Gastroesophageal sphincter (tissue), 4 donors: Measurements from ENCODE around the gene NDFIP1. TPM values are rescaled to one million over a fixed set of nuclear protein-coding genes. Genes with fewer than 3 reads are reported as not detected.

Source experiments
- ATAC-seq: fragments of 150-250 bp; one replicate; pipeline ENCODE4 v1.9.1; 2016; ENCODE audit warnings: mild to moderate bottlenecking, moderate library complexity
- H3K27ac ChIP-seq, 4 donors: fragments of 200-600 bp; sonication (generic) in 3 of 4; 1 replicate in 3 of 4; 2 replicates in 1 of 4; pipeline ENCODE4 v1.5.1; 2016 to 2019
- H3K27me3 ChIP-seq: fragments of 200-600 bp; sonication (generic); one replicate; pipeline ENCODE4 v1.5.1; 2019
- H3K36me3 ChIP-seq, 2 donors: fragments of 200-600 bp; sonication (generic); one replicate each; pipeline ENCODE4 v1.5.1; 2019; ENCODE audit warnings: control low read depth in 1 of 2
- H3K4me1 ChIP-seq, 3 donors: fragments of 200-600 bp; sonication (generic); 1 replicate in 2 of 3; 2 replicates in 1 of 3; pipeline ENCODE4 v1.5.1; 2016 to 2019; ENCODE audit warnings: control low read depth in 2 of 3
- H3K4me3 ChIP-seq, 2 donors: fragments of 200-600 bp; sonication (generic); one replicate each; pipeline ENCODE4 v1.5.1; 2019; ENCODE audit warnings: mild to moderate bottlenecking in 1 of 2, moderate library complexity in 1 of 2
- H3K9me3 ChIP-seq, 3 donors: fragments of 200-600 bp; sonication (generic); one replicate each; pipeline ENCODE4 v1.5.1; 2017 to 2019; ENCODE audit warnings: control low read depth in 2 of 3
- CTCF ChIP-seq, 4 experiments: fragments of 200-600 bp in 2 of 4; fragments of 450-650 bp in 2 of 4; sonication (generic) in 1 of 4; IDR thresholded peaks; one replicate each; pipeline ENCODE4 v1.5.1; 2017 to 2019; ENCODE audit warnings: antibody characterized with exemption in 4 of 4, mild to moderate bottlenecking in 2 of 4, moderate library complexity in 2 of 4
- EP300 ChIP-seq: sonication (generic); formaldehyde crosslinking; IDR thresholded peaks from one replicate; pipeline ENCODE4 v1.6.1; 2017; ENCODE audit warnings: antibody characterized with exemption, mild to moderate bottlenecking
- POLR2A ChIP-seq, 2 donors: fragments of 450-650 bp; IDR thresholded peaks; one replicate each; pipeline ENCODE4 v1.6.1; 2017; ENCODE audit warnings: antibody characterized with exemption in 2 of 2, mild to moderate bottlenecking in 2 of 2, moderate library complexity in 1 of 2
- POLR2AphosphoS5 ChIP-seq: sonication (generic); formaldehyde crosslinking; IDR thresholded peaks from one replicate; pipeline ENCODE4 v1.6.1; 2017; ENCODE audit warnings: antibody characterized with exemption
- WGBS, 2 donors: methylation state at CpG; one replicate each; pipeline ENCODE4 v1.1.5; 2018; ENCODE audit warnings: low coverage in 1 of 2; 5-methylcytosine and 5-hydroxymethylcytosine counted together
- total RNA-seq, 4 donors: library from RNA; depleted of rRNA; stranded (reverse); fragments of >200 nt; gene quantifications; one replicate each; pipeline ENCODE4 v1.1.0, GENCODE V29; 2016

NDFIP1 gene
- total RNA-seq, 4 donors from 2014 or later: 62.4 to 86.7 (median 81.6) TPM

GRCh38 chr5:142170254-142170953, 61.8 kb downstream of the NDFIP1 start:
- no peak for ATAC-seq
- Histone ChIP-seq H3K36me3 (no peaks in the 10 kb centered on the region), H3K4me3 (no peak overlapping the region), H3K27ac (no peak overlapping the region), H3K4me1 (peaks cover 0 to 12% (median 0%) of the 10 kb centered on the region in 3 donors), H3K27me3 (no peaks in the 10 kb centered on the region), H3K9me3 (no peaks in the 10 kb centered on the region)
- TF ChIP-seq EP300 (no peak), CTCF (IDR thresholded peaks at IDR 0.05) (no peak), POLR2A (IDR thresholded peaks at IDR 0.05) (no peak), POLR2AphosphoS5 (no peak)
- 94 to 100% methylated on average over 1 to 6 of the region's 6 CpGs for WGBS, 2 donors

GRCh38 chr5:142171270-142171669, 62.7 kb downstream of the NDFIP1 start:
- peaks cover 0 to 12% (median 0%) of the 10 kb centered on the region in 3 donors for H3K4me1 ChIP-seq
- H3K9me3 ChIP-seq: no peaks in the 10 kb centered on the region
- H3K27me3 ChIP-seq: no peaks in the 10 kb centered on the region
- no peak for TF ChIP-seq EP300
- TF ChIP-seq POLR2A (IDR thresholded peaks at IDR 0.05): no peak
- no peak for TF ChIP-seq CTCF (IDR thresholded peaks at IDR 0.05)
- TF ChIP-seq POLR2AphosphoS5: no peak
- no peak overlapping the region for H3K4me3 ChIP-seq
- ATAC-seq: no peak
- 83 to 93% methylated on average over 3 to 4 of the region's 4 CpGs for WGBS, 2 donors
- H3K27ac ChIP-seq: no peak overlapping the region
- no peaks in the 10 kb centered on the region for H3K36me3 ChIP-seq

- Histone ChIP-seq H3K36me3 (no peaks in the 10 kb centered on the region), H3K27ac (no peak overlapping the region), H3K4me3 (no peak overlapping the region), H3K4me1 (no peaks in the 10 kb centered on the region), H3K9me3 (no peaks in the 10 kb centered on the region), H3K27me3 (no peaks in the 10 kb centered on the region)
- no peak for ATAC-seq
- TF ChIP-seq EP300 (no peak), POLR2A (IDR thresholded peaks at IDR 0.05) (no peak), CTCF (IDR thresholded peaks at IDR 0.05) (no peak), POLR2AphosphoS5 (no peak)
- WGBS, 2 donors: 63% methylated on average over 1 of the region's 3 CpGs; no CpG with 5 or more reads in 1 of the 2 donors
Observed at GRCh38 chr5:142175039-142175438, 66.5 kb downstream of the NDFIP1 start.

- Histone ChIP-seq H3K36me3 (no peaks in the 10 kb centered on the region), H3K27ac (no peak overlapping the region), H3K27me3 (no peaks in the 10 kb centered on the region), H3K4me1 (no peaks in the 10 kb centered on the region), H3K4me3 (no peak overlapping the region), H3K9me3 (no peaks in the 10 kb centered on the region)
- ATAC-seq: no peak
- no peak for TF ChIP-seq CTCF (IDR thresholded peaks at IDR 0.05)
- no peak for TF ChIP-seq POLR2AphosphoS5
- no peak for TF ChIP-seq POLR2A (IDR thresholded peaks at IDR 0.05)
- TF ChIP-seq EP300: no peak
- WGBS, 2 donors: 73% methylated on average over 5 to 7 of the region's 8 CpGs
Observed at GRCh38 chr5:142175461-142176142, 67.0 kb downstream of the NDFIP1 start.

GRCh38 chr5:142176255-142176654, 67.7 kb downstream of the NDFIP1 start:
- Histone ChIP-seq H3K9me3 (no peaks in the 10 kb centered on the region), H3K27ac (no peak overlapping the region), H3K36me3 (no peaks in the 10 kb centered on the region), H3K4me3 (no peak overlapping the region), H3K27me3 (no peaks in the 10 kb centered on the region), H3K4me1 (no peaks in the 10 kb centered on the region)
- no peak for TF ChIP-seq CTCF (IDR thresholded peaks at IDR 0.05)
- no peak for TF ChIP-seq EP300
- no peak for TF ChIP-seq POLR2A (IDR thresholded peaks at IDR 0.05)
- WGBS, 2 donors: 29 to 40% methylated on average over 2 of the region's 2 CpGs
- ATAC-seq: no peak
